OCI-LY7 (cell line): Measurements from ENCODE around the gene RAB3B. TPM values are rescaled to one million over a fixed set of nuclear protein-coding genes. Genes with fewer than 3 reads are reported as not detected.
"Not testable (repeated sequence)": the region's sequence is repeated elsewhere in the genome, so short reads cannot be mapped to it uniquely, and the experiment has no call there.

Experiments
- BruUV-seq: library from RNA; stranded (reverse); fragments of 400-500 nt; replicated peaks from 2 replicates; lab custom pipeline; 2021; lab: Mats Ljungman, UMichigan
- CTCF ChIA-PET: fragments of 300-600 bp; sonication (Branson Sonifier 250); formaldehyde crosslinking; loops from one replicate; lab custom pipeline; 2022; ENCODE audit warnings: antibody characterized with exemption; ENCODE audit not compliant: unreplicated experiment; lab: Charles Lee
- POLR2A ChIA-PET: fragments of 300-600 bp; sonication (Branson Sonifier 250); formaldehyde crosslinking; loops from one replicate; lab custom pipeline; 2022; ENCODE audit warnings: antibody characterized with exemption; lab: Charles Lee
- DNase-seq: peaks from one replicate; pipeline ENCODE4 v3.0.0-alpha.2; 2015; ENCODE audit warnings: low spot score
- H2AFZ ChIP-seq: fragments of 200-600 bp; sonication (generic), shearing (Covaris generic); 2 replicates; pipeline ENCODE4 v1.6.1; 2014; ENCODE audit warnings: mild to moderate bottlenecking, antibody characterized with exemption, low read length, moderate library complexity
- H3K27ac ChIP-seq: fragments of 200-600 bp; sonication (generic); 2 replicates; pipeline ENCODE4 v1.5.1; 2014; ENCODE audit warnings: mixed run types, low read depth, mild to moderate bottlenecking, moderate library complexity, low read length, inconsistent platforms; ENCODE audit not compliant: poor library complexity, severe bottlenecking
- H3K36me3 ChIP-seq: fragments of 200-600 bp; sonication (generic); 2 replicates; pipeline ENCODE4 v1.6.1; 2014; ENCODE audit warnings: mild to moderate bottlenecking, antibody characterized with exemption, low read length, moderate library complexity, mixed read lengths; ENCODE audit not compliant: insufficient read depth
- H3K4me1 ChIP-seq: fragments of 200-600 bp; sonication (generic); 2 replicates; pipeline ENCODE4 v1.5.1; 2014; ENCODE audit warnings: mild to moderate bottlenecking, low read length; ENCODE audit not compliant: insufficient read depth, poor library complexity, severe bottlenecking
- H3K4me2 ChIP-seq: fragments of 200-600 bp; sonication (generic); 2 replicates; pipeline ENCODE4 v1.6.1; 2014; ENCODE audit warnings: mild to moderate bottlenecking, low read length
- H3K4me3 ChIP-seq: fragments of 200-600 bp; sonication (generic); 2 replicates; pipeline ENCODE4 v1.5.1; 2014; ENCODE audit warnings: mild to moderate bottlenecking, low read depth, low read length; ENCODE audit not compliant: poor library complexity, severe bottlenecking
- H3K79me2 ChIP-seq: fragments of 200-600 bp; sonication (generic); 2 replicates; pipeline ENCODE4 v1.6.1; 2016; ENCODE audit warnings: low read depth, mild to moderate bottlenecking, low read length, moderate library complexity, mixed read lengths; ENCODE audit not compliant: insufficient read depth
- H3K9me2 ChIP-seq: fragments of 200-600 bp; sonication (generic); 2 replicates; pipeline ENCODE4 v1.6.1; 2016; ENCODE audit warnings: mild to moderate bottlenecking, low read length, mixed read lengths; ENCODE audit not compliant: insufficient read depth
- H3K9me3 ChIP-seq: fragments of 200-600 bp; sonication (generic); 2 replicates; pipeline ENCODE4 v1.6.1; 2014; ENCODE audit warnings: mild to moderate bottlenecking, mixed run types, low read length, mixed read lengths
- H4K20me1 ChIP-seq: fragments of 200-600 bp; sonication (generic); 2 replicates; pipeline ENCODE4 v1.6.1; 2014; ENCODE audit warnings: mild to moderate bottlenecking, antibody characterized with exemption, low read length, moderate library complexity, mixed read lengths; ENCODE audit not compliant: insufficient read depth
- CTCF ChIP-seq: fragments of 200-600 bp; sonication (generic); conservative IDR thresholded peaks from 2 replicates; pipeline ENCODE4 v1.5.1; 2014; ENCODE audit warnings: mild to moderate bottlenecking, antibody characterized with exemption, low read length, moderate library complexity, mixed read lengths
- EZH2phosphoT487 ChIP-seq: fragments of 200-600 bp; sonication (generic); IDR thresholded peaks from 2 replicates; pipeline ENCODE4 v1.6.1; 2018; ENCODE audit warnings: low read depth, borderline replicate concordance, mild to moderate bottlenecking, mixed run types, antibody characterized with exemption, low read length, moderate library complexity, mixed read lengths
- intact Hi-C: fragments of 100-400 bp; cut with micrococcal nuclease; formaldehyde crosslinking; loops from one replicate; pipeline ENCODE4 v1.10.0; 2022; ENCODE audit not compliant: unreplicated experiment
- total RNA-seq, 2 experiments: library from RNA; depleted of rRNA in 1 of 2; stranded (reverse); fragments of >200 nt in 1 of 2; shearing (Covaris generic) in 1 of 2; gene quantifications; 2 replicates each; pipeline ENCODE4 v1.2.3, GENCODE V29; 2014 to 2022

Gene RAB3B
- total RNA-seq, 2 experiments from 2014 or later, result 0.03 TPM; not detected in 1

GRCh38 chr1:51875836-51876235 lies 114.7 kb downstream of the RAB3B start:
- peaks cover 42% of the 10 kb centered on the region for H3K4me1 ChIP-seq
- BruUV-seq, result no TSS peak
- no peaks in the 10 kb centered on the region for H3K9me2 ChIP-seq
- peak overlapping the region; percentile 32 for H3K4me3 ChIP-seq
- H3K4me2 ChIP-seq, result peak overlapping the region; percentile 79
- H2AFZ ChIP-seq, result no peak overlapping the region
- no peak for TF ChIP-seq EZH2phosphoT487
- TF ChIP-seq CTCF, result no peak
- no peak overlapping the region for H3K27ac ChIP-seq
- H3K9me3 ChIP-seq, result no peaks in the 10 kb centered on the region
- peaks cover 18% of the 10 kb centered on the region; the same call in 1 of the 2 replicates for H4K20me1 ChIP-seq
- ChIA-PET CTCF (no interaction called here), POLR2A (interaction anchor here (1.5 to 1.7 kb wide), 2 partner anchors 8 to 12 kb away, joined by 4 read pairs; no protein-coding TSS in a partner anchor)
- peaks cover 23% of the 10 kb centered on the region for H3K36me3 ChIP-seq
- no peak for DNase-seq
- intact Hi-C loops, result loop anchor here (5.0 to 10.0 kb wide), 2 partner anchors 359 to 911 kb away; partner anchors contain the start of genes EPS15 and FAF1
- peaks cover 72% of the 10 kb centered on the region for H3K79me2 ChIP-seq

- POLR2A ChIA-PET, result interaction anchor here (1.7 kb wide), 1 partner anchor 11 kb away, joined by 4 read pairs; no protein-coding TSS in a partner anchor
- Histone ChIP-seq H3K9me2 (no peaks in the 10 kb centered on the region), H3K27ac (no peak overlapping the region), H3K36me3 (peaks cover 23% of the 10 kb centered on the region), H3K4me2 (peak overlapping the region; percentile 79), H4K20me1 (peaks cover 18% of the 10 kb centered on the region; the same call in 1 of the 2 replicates), H3K9me3 (no peaks in the 10 kb centered on the region), H3K4me3 (peak overlapping the region; percentile 32), H3K4me1 (peaks cover 42% of the 10 kb centered on the region), H2AFZ (no peak overlapping the region), H3K79me2 (peaks cover 77% of the 10 kb centered on the region)
- TF ChIP-seq CTCF (no peak), EZH2phosphoT487 (no peak)
- BruUV-seq, result no TSS peak
- no peak for DNase-seq
- CTCF ChIA-PET, result no interaction called here
- intact Hi-C loops, result loop anchor here (5.0 to 10.0 kb wide), 2 partner anchors 358 to 911 kb away; partner anchors contain the start of genes EPS15 and FAF1
These were observed 115.2 kb downstream of the RAB3B start for GRCh38 chr1:51875291-51875772.

DNA sequence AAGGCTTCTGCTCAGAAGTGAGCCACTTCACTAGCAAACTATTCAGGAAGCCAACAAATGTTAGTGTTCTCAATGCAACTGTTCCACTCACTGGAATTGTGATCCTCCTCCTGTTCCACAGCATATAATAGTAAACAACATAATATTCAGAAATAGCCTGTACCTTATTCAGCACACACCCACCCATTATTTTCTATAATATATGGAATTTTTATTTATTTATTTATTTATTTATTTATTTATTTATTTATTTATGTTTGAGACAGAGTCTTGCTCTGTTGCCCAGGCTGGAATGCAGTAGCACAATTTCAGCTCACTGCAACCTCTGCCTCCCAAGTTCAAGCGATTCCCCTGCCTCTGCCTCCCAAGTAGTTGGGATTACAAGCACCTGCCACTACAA lies 117.2 kb downstream of the RAB3B start:
- H2AFZ ChIP-seq, BruUV-seq, H3K4me2 ChIP-seq, H3K27ac ChIP-seq, DNase-seq, H3K9me2 ChIP-seq, H3K9me3 ChIP-seq, CTCF ChIA-PET, H3K4me3 ChIP-seq: not testable (repeated sequence)
- POLR2A ChIA-PET, result interaction anchor here (0.6 kb wide), 1 partner anchor 9 kb away, joined by 3 read pairs; no protein-coding TSS in a partner anchor
- peaks cover 96% of the 10 kb centered on the region for H3K79me2 ChIP-seq
- peaks cover 28% of the 10 kb centered on the region for H3K36me3 ChIP-seq
- intact Hi-C loops, result loop anchor here (10.0 kb wide), 1 partner anchor 908 kb away; the partner anchor contains the start of gene FAF1
- H4K20me1 ChIP-seq, result peaks cover 18% of the 10 kb centered on the region; the same call in 1 of the 2 replicates
- H3K4me1 ChIP-seq, result peaks cover 35% of the 10 kb centered on the region
